ENCODE data around the gene MAGI3.
"Not testable (repeated sequence)": the region's sequence is repeated elsewhere in the genome, so short reads cannot be mapped to it uniquely, and the experiment has no call there.

The MAGI3 gene

DNA sequence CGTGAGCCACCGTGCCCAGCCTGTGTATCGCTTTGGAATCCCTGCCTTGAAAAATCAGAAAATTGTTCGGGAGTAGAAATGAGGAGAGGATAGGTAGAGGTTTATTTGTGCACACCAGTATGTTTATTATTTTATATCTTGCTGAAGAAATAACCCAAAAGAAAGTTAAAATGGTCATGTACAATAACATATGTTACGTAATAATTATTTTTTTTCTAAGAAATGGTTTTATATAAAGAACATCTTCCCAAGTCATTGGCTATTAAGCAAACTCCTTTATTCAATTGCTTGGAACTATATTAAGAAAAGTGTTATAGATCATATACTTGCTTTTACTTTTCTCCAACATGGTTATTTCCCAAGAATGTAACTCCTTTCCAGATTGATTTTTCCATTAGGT, 197.2 kb downstream of the MAGI3 start:
- no peak for DNase-seq

DNA sequence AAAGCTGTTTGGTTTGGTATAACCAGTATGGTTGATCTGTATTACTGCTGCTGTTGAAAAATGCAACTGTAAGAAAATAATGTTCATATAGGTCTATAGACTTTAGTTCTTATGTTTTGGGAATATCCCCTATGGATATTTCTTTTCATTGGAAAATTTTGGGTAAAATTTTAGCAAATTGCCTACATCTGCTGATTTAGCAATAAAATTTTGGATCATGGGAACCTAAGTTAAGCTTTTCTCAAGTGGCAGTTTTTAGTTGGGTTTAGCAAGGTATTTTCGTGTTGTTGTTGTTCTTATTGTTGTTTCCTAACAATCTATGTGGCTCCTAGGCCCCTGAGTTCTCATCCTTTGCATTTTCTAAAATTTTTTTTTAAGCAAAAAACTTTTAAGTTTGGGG, 201.9 kb downstream of the MAGI3 start:
- no peak for DNase-seq

DNA sequence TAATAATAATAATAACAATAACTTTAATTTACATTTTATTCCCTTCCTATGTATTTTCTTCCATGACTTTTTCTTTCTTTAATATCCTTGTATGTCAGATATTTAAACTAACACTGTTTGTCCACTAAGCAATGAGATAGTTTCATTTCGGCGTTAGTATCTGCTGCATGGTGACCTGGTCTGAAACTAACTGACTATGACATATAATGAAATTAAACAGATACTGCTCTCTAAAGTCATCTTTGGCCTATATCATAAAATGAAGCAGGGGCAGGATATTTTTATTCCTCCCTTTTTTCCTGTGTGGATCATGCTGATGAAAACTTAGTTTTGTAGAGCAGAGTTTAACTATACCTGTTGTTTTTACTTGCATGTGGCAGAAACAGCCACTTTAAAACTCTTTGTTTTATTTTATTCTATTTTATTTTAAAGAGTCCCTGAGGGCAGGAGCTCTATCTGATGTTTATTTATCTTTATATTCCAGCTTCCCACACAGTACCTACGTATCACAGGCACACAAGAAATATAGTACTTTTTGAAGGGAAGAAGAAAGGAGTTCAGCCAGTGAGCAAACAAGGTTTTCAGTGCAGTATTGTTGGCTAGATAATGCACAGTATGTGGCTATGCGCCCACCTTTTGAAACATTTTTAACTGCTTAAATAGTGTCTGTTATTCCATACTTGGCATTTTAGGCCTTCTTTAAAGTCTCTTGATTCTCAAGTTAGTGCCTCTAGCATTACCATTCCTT, 203.4 kb downstream of the MAGI3 start:
- DNase-seq = no peak

DNA sequence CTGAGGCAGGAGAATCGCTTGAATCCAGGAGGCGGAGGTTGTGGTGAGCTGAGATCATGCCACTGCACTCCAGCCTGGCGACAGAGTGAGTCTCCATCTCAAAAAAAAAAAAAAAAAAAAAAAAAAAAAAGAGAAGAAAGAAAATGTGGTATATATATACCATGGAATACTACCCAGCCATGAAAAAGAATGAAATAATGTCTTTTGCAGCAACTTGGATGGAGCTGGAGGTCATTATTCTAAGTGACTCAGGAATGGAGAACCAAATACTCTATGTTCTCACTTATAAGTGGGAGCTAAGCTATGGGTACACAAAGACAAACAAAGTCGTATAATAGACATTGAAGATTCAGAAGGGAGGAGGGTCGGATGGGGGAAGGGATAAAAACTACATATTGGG, 214.2 kb downstream of the MAGI3 start:
- DNase-seq = not testable (repeated sequence)

DNA sequence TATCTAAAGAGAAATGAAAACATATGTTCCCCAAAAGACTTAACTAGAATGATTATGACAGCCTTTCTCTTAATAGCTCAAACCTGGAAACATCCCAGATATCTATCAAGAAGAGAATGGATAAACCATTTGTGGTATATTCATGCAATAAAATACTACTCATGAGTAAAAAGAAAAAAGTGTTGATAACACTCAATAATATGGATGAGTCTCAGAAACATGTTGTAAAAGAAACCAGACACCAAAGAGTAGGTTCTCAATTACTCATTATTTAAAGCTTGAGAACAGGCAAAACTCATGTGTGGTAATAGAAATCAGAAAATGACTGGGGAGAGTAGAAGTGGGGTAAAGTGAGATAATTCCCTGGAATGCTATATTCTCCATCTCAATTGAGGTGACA, 214.8 kb downstream of the MAGI3 start:
- DNase-seq = no peak

DNA sequence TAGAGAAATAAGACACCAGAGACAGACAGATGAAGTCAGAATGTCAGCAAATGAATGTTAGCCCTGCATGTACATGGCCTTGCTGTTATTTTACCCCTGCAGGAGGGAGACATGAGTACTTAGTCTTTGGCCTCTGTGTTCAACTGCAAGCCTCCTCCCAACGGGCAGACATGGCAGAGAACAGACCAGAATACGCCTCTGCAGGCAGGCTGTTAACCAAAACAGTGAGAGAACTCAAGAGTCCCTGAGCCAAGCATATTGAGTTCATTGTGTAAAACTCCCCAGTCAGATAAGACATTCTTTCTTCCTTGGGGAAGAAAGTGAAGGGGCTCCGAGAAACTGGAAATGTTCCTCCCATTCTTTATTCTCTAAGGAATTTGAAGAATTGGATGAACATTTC, 218.1 kb downstream of the MAGI3 start:
- DNase-seq = no peak

DNA sequence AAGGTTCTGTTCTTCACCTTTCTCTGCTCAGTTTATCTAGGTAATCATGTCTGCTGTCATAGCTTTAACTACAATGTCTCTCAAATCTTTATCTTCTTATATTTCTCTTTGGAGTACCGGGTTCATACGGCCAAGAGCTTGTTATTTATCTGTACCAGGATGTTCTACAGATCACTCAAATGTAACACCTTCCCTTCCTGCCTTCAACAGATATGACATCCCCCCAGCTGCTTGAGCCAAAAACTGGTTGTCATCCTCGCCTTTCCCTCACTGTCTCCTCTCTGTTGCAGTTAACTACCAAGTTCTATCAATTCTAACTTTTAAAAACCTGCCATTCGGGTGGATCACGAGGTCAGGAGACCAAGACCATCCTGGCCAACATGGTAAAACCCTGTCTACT, 220.1 kb downstream of the MAGI3 start:
- no peak for DNase-seq

DNA sequence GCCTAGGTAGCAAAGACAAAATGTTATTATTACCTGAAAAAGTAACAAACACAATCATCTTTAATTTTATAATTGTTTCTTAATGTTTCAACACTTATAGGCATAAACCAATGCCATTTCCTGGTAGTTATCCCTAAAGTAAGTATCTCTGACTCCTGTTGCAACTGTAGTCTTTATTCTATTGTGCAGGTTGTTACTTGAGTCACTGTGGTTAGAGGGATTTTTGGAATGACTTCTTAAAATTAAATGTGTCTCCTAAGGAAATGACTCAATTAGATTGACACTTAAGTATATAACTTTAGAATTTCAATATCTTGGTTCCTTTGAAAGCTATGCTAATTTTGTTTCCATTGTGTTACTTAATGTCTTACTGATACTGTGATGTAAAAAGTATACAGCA, 225.1 kb downstream of the MAGI3 start:
- DNase-seq = no peak

DNA sequence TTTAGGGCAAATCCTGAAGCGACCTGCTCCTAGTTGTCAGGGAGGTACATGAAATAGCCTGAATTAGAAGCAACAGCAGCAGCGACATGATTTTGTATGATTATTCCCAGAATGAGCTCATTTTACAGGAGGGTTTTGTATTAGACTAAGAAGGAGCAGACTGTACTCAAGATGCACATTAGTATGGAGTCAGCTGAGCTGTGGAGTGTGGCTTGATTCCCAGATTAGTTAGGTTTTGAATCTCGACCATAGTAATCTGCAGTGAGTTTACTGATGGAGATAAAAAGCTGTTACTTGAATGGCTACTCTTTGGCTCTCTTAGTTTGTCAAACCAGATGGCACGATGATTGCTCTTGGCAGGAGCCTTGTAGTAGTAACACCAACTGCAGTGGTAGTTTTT, 225.8 kb downstream of the MAGI3 start:
- no peak for DNase-seq

DNA sequence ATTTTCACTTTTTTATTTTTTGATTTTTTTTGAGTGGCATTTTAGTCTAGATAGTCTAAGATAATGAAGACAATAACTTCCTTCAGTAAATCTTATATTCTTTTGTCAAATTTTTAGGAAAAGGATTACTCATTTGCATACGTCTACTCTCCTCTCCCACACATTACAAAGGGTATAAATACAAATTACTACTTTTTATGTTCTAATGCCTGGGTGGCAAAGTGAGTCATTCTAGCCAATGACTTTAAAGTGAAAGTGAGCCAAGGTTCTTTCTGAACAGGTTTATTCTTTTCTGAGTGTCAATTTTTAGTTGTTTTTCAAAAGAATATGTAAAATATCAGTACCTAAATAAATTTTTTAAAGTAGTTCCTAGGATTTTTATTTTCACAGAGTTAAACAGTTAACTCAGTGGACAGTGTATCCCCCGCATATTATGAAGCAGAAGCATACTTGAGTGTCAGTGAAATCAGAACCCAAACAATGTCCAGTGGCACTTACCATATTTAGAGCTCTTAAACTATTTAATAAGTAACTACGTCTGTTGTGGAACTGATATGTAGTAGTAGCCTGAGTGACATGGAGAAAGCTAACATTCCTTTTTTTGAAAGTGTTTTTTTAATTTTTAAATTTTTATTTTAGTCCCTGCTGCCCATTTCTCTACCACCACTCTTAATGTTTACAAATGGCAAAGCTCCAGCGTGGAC, 227.3 kb downstream of the MAGI3 start:
- no peak for DNase-seq

DNA sequence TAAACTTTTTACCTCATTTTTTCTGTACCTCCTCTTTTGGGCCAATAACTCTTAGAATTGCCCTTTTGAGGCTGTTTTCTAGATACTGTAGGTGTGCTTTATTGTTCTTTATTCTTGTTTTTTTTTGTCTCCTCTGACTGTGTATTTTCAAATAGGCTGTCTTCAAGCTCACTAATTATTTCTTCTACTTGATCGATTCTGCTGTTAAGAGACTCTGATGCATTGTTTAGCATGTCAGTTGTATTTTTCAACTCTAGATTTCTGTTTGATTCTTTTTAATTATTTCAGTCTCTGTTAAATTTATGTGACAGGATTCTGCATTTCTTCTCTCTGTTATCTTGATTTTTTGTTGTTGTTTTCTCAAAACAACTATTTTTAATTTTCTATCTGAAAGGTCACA, 238.7 kb downstream of the MAGI3 start:
- no peak for DNase-seq

DNA sequence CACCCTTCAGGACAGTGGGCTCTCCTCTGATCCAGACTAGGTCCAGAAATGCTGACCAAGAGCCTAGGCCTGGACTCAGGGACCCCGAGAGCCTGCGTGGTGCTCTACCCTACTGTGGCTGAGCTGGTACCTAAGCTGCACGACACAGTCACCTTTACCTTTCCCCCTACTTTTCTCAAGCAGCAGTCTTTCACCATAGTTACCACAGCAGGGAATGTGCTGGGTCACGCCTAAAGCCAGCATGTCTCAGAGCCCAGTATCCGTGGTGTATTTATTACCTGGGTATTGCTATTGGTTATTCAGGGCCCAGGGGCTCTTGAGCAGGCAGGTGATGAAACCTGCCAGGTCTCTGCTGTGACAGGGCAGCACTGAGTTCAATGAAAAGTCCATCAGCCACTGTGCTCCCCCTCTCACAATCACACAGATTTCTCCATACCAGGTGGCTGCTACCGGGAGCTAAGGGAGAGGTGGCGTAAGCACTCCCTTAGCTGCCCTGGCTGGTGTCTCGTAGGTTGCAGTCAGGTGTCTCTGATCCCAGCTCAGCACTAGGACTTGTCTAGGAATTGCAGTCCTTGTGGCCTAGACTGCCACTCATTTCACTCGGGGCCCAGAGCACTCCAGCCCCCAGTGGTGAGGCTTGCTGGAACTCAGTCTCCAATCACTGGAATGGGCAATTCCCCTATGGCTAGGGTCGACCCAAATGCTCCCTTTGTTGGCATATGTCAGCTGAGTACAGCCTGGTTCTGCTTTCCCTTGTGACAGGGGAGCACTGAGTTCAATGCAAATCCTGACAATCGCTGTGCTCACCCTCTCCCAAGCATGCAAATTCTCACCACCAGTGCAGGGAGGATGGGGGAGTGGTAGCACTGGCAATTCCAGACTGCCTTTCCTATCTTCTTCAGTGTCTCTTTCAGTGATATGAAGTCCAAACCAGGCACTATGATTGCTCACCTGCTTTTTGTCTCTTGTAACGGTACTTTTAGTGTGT, 240.3 kb downstream of the MAGI3 start:
- DNase-seq = no peak

DNA sequence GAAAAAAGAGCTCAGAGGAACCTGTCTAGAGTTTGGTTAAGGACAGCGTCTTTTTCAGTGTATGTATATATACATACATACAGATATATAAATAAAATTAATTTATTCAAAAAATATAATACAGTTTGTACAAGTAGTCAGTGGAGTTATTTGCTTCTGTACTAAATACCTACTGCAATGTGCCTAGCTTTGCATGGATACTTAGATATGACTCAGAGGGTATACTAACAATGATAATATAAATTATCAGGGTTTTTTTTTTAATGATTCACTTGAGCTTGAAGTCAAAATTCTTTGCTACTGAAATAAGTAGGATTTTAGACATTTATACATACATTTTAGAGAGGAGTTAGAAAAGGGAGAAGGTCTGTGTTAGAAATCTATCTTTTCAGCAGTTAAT, 251.1 kb downstream of the MAGI3 start:
- DNase-seq = no peak

DNA sequence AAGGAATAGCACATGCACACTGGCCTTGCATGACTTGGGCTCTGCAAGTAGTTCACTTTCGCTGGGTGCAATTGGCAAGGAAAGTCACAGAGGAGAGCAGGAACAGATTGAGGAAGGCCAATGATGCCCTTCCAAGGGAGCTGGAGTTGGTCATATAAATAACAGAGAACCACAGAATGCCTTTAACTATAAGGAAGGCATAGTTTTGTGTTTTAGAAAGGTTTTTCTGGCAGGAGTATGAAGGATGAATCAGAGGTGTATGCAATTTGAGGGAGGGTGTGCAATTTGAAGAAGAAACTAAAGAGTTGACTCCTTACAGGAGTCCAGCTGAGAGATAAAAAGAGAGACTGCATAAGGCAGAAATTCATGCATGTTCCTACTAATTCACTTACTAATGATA, 256.8 kb downstream of the MAGI3 start:
- no peak for DNase-seq

DNA sequence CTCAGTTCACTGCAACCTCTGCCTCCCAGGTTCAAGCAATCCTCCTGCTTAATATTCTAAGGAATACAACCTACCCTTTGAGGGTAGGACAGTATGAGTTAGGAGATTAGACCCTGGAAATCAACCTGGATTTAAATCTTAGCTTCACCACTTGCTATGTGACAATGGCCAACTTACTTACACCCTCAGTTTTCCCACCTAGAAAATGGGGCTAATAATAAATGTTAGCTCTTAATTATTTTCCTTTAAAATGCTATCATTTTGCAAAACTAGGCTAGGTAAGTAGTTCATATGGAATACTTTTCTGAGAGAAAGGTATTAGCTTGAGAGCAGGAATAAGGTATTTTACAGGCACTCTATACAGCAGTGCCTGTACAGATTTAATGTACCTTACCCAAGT, 258.2 kb downstream of the MAGI3 start:
- no peak for DNase-seq

DNA sequence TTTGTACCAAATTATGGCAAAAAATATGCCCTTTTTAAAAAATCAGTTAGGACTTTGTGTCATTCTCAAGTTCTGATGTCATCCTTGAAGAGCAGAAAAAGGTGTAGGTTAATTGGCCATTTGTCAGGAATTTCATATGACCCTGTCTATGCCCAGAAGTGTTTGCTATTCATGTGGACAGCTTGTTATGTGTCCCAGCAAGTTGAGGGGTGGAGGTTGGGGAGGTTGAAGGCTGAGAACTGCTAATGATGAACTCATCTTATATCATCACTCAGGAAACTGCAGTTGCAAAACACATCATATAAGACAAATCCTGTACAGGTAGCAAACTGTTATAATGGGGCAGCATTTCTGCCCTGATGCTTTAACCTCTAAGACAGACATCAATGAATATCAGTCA, 262.5 kb downstream of the MAGI3 start:
- no peak for DNase-seq

DNA sequence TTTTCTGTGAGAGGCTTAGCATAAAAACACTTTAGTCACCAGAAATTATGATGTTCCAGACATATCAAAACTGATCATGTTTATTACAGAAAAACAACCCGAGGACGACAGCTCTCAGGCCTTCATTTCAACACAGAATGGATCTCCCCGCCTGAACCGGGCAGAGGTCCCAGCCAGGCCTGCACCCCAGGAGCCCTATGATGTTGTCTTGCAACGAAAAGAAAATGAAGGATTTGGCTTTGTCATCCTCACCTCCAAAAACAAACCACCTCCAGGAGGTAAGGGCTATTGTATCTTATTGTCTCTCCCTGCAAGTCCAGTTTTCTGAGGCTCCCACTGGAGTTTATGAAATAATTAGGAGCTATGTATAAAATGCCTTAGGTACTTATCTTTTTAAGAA, 263.4 kb downstream of the MAGI3 start:
- no peak for DNase-seq

DNA sequence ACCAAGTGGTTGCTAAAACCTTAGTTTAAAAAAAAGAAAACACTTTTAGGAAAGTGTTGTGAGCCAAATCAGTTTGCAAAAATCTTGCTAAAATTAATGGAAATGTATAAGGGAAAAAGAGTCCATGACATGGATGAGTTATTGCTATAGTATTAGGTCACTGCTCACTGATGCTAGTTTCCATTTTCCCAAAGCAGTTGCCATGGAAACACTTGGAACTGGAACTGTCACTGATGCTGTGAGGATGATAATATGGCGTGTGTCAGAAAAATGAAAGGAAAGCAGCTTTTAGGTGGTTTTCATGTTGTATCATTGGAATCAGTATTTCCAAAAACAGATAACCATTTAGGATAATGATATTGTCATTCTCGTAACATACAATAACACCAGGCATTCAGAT, 264.6 kb downstream of the MAGI3 start:
- DNase-seq = no peak

DNA sequence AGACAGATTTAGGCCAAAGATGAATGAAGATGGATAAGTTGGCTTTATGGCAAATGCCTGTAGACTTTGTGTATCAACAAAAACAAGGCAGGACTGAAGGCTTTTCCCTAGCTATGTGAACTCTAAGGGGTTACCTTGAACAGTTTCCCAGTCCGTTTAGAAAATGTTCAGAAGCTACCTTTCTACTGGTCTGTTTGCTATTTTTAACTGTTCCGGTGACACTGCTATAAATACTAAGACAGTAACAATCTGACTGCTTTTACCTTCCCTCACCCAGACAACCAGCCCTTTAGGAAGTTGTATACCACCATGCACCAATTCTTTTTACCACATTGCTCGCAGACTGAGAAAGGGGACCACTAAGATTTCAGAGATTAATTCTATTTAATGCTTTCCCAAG, 266.8 kb downstream of the MAGI3 start:
- DNase-seq = no peak

DNA sequence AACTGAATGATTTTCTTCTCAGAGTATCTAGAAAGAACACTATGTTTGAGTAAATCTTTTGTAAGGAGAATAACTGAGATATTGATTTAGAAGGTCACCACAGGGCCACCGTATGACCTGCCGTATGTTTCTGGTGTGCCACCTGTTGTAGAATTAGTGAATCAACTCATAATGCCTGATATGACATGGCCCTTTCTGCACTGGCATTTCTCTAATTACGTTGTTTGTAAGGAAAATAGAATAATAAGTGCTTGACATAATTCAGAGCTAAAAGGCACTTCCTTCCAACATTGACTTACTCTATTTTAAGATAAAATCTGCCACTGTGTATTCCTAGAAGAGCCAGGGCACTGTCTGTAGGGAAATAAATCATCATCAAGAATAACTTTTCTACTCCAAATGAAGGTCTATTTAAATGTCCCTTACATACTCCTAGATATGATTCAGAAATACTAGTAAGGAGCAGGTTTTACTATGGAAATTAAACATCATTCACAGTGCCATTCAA, 267.3 kb downstream of the MAGI3 start:
- DNase-seq = no peak

DNA sequence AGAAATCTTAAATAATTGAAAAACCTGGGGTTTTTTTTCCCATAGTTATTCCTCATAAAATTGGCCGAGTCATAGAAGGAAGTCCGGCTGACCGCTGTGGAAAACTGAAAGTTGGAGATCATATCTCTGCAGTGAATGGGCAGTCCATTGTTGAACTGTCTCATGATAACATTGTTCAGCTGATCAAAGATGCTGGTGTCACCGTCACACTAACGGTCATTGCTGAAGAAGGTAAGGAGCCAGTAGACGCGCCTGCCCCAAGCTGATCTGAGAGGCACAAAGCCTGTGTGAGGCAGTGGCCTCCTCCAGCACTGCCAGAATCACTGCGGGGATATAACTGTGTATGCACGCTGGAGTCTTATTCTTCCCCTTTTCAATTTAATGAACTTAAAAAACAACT, 268.7 kb downstream of the MAGI3 start:
- DNase-seq = no peak

DNA sequence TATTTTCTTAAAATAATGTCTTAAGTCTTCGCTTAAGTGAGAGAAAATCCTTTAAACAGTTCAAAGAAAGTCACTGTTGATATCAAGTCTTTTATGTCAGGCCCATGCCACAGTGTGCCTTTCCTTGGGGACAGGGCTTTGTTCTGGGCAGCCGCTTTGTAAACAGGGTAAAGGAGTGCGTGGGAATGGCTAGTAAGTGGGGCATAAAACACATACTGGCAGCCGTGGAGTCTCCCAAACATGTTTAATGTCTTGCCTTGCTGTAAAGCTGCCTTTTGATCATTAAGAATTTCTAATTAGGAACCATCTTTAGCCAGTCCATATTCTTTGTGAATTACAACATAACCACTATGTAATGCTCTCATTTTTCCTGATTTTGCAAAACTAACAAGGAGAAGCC, 269.2 kb downstream of the MAGI3 start:
- no peak for DNase-seq

DNA sequence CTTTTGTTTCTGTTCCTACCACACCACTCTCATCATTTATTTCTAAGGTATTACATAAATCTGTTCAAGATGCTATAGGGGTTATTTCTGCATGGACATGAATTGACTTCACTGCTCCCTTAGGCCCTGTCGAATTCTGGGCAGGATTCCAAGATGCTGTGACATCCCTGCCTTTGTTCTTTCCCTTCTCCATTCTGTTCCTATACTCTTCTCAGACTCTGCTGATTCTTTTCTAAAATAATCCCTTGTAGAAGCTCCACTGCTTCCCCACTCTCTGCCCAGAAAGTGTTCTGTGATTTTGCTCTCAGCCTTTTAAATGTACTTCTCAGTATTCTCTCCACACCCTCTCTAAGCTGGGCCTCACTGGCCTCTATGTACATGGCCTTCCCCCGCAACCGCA, 269.8 kb downstream of the MAGI3 start:
- no peak for DNase-seq

Data from CD4-positive, alpha-beta T cell treated with Interferon gamma for 1 hour (primary cell).